ENCODE measurements around the gene SLC16A14. TPM values are rescaled to one million over a fixed set of nuclear protein-coding genes. Genes with fewer than 3 reads are reported as not detected.

The SLC16A14 gene
- polyA plus RNA-seq, 3 donors: not detected

DNA sequence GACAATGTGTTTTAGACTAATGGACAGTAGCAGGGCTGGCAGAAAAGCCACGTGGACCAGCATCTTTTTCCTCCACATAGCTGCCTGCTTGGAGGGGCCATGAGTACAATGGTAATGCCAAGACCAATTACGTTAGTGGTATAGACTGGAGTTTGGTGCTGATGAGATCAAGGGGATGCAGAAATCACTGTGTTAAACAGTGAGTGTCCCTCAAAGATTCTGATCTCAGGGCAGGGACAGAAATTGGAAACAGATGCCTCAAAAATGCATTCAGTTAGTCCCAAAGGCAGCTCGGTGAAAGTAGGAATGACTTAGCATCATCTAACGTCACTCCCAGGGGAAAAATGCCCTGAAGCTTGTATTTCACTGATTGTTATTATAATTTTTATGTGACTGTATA, 72.4 kb downstream of the SLC16A14 start:
- Mint-ChIP-seq H3K4me3 (no peak overlapping the region), H3K4me1 (peaks cover 4% of the 10 kb centered on the region), H3K9me3 (peaks cover 0 to 4% (median 0%) of the 10 kb centered on the region in 7 donors), H3K36me3 (no peaks in the 10 kb centered on the region), H3K27me3 (ENCODE audit: low read depth in 3 of 3) (no peaks in the 10 kb centered on the region), H3K27ac (no peak overlapping the region)
- WGBS (ENCODE audit: insufficient coverage): 100% methylated on average over 2 of the region's 4 CpGs
- Histone ChIP-seq H3K4me1 (ENCODE audit: control insufficient read depth in 1 of 2, insufficient read depth in 2 of 2, low read length in 2 of 2) (no peaks in the 10 kb centered on the region), H3K36me3 (replicated peaks in 1 of 2; ENCODE audit: control insufficient read depth in 1 of 2, insufficient read depth in 2 of 2, low read length in 2 of 2) (no peaks in the 10 kb centered on the region), H3K27me3 (ENCODE audit: control insufficient read depth in 2 of 2, insufficient read depth in 2 of 2, low read length in 2 of 2) (no peaks in the 10 kb centered on the region), H3K4me2 (replicated peaks; ENCODE audit: extremely low read depth, low read length, poor library complexity, severe bottlenecking) (no peak overlapping the region), H3K9me3 (replicated peaks in 1 of 2; ENCODE audit: control insufficient read depth in 1 of 2, insufficient read depth in 1 of 2, low read length in 2 of 2) (no peaks in the 10 kb centered on the region), H3K79me2 (ENCODE audit: insufficient read depth, low read length) (no peaks in the 10 kb centered on the region), H3K9ac (ENCODE audit: insufficient read depth, low read length, poor library complexity, severe bottlenecking) (no peak overlapping the region), H2AFZ (ENCODE audit: insufficient read depth, low read depth, low read length, poor library complexity, severe bottlenecking) (no peak overlapping the region), H3K27ac (ENCODE audit: low read depth in 1 of 2, low read length in 2 of 2) (no peak overlapping the region), H4K20me1 (ENCODE audit: insufficient read depth, low read length) (no peaks in the 10 kb centered on the region), H3K4me3 (replicated peaks in 1 of 3; ENCODE audit: low read depth in 2 of 3, low read length in 3 of 3) (no peak overlapping the region)
- no peak for DNase-seq
- intact Hi-C loops (cut with micrococcal nuclease): no loop called here
- TF ChIP-seq, protein P1, sequence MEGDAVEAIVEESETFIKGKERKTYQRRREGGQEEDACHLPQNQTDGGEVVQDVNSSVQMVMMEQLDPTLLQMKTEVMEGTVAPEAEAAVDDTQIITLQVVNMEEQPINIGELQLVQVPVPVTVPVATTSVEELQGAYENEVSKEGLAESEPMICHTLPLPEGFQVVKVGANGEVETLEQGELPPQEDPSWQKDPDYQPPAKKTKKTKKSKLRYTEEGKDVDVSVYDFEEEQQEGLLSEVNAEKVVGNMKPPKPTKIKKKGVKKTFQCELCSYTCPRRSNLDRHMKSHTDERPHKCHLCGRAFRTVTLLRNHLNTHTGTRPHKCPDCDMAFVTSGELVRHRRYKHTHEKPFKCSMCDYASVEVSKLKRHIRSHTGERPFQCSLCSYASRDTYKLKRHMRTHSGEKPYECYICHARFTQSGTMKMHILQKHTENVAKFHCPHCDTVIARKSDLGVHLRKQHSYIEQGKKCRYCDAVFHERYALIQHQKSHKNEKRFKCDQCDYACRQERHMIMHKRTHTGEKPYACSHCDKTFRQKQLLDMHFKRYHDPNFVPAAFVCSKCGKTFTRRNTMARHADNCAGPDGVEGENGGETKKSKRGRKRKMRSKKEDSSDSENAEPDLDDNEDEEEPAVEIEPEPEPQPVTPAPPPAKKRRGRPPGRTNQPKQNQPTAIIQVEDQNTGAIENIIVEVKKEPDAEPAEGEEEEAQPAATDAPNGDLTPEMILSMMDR (IDR thresholded peaks at IDR 0.05): no peak

DNA sequence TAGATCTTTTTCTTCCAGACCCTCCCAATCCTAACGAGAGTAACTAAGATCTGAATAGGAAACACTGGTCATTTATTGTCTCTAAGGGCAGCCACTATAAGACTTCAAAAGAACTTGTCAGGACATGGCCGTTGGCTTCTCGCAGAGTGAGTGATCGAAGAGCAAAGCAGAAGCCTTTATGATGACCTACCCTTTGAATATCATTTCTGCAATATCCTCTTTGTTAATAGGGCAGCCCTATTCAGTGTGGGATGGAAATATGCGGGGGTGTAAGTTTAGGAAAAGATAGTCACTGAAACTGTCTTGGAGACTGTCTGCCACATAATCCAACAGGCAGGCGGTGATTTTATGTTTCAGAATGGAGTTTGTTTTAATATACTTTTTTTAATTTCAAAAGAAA, 75.5 kb downstream of the SLC16A14 start:
- intact Hi-C loops (cut with micrococcal nuclease): no loop called here
- H3K9me3 ChIP-seq (replicated peaks in 1 of 2; ENCODE audit: control insufficient read depth in 1 of 2, insufficient read depth in 1 of 2, low read length in 2 of 2): no peaks in the 10 kb centered on the region

More for the DNA sequence above, 75.5 kb downstream of the SLC16A14 start:
- H3K9me3 Mint-ChIP-seq: peaks cover 0 to 4% (median 0%) of the 10 kb centered on the region in 7 donors
- no peak overlapping the region for H3K4me2 ChIP-seq (replicated peaks; ENCODE audit: extremely low read depth, low read length, poor library complexity, severe bottlenecking)
- no peaks in the 10 kb centered on the region for H3K27me3 ChIP-seq (ENCODE audit: control insufficient read depth in 2 of 2, insufficient read depth in 2 of 2, low read length in 2 of 2)
- H3K36me3 Mint-ChIP-seq: no peaks in the 10 kb centered on the region
- H4K20me1 ChIP-seq (ENCODE audit: insufficient read depth, low read length): no peaks in the 10 kb centered on the region
- H3K79me2 ChIP-seq (ENCODE audit: insufficient read depth, low read length): no peaks in the 10 kb centered on the region
- no peaks in the 10 kb centered on the region for H3K36me3 ChIP-seq (replicated peaks in 1 of 2; ENCODE audit: control insufficient read depth in 1 of 2, insufficient read depth in 2 of 2, low read length in 2 of 2)
- H3K27ac ChIP-seq (ENCODE audit: low read depth in 1 of 2, low read length in 2 of 2): no peak overlapping the region
- no peaks in the 10 kb centered on the region for H3K27me3 Mint-ChIP-seq (ENCODE audit: low read depth in 3 of 3)
- no peak overlapping the region for H3K4me3 ChIP-seq (replicated peaks in 1 of 3; ENCODE audit: low read depth in 2 of 3, low read length in 3 of 3)
- H3K4me3 Mint-ChIP-seq: no peak overlapping the region
- WGBS (ENCODE audit: insufficient coverage): no CpG with 5 or more reads among the region's 6 CpGs
- H3K4me1 ChIP-seq (ENCODE audit: control insufficient read depth in 1 of 2, insufficient read depth in 2 of 2, low read length in 2 of 2): no peaks in the 10 kb centered on the region
- DNase-seq: no peak
- no peak overlapping the region for H2AFZ ChIP-seq (ENCODE audit: insufficient read depth, low read depth, low read length, poor library complexity, severe bottlenecking)
- TF ChIP-seq, protein P1 (IDR thresholded peaks at IDR 0.05): no peak
- no peak overlapping the region for H3K9ac ChIP-seq (ENCODE audit: insufficient read depth, low read length, poor library complexity, severe bottlenecking)
- no peak overlapping the region for H3K27ac Mint-ChIP-seq
- H3K4me1 Mint-ChIP-seq: peaks cover 2% of the 10 kb centered on the region

Small RNA genes within 50 kb of the gene (small RNA-seq; reads per million reads assigned to genes)
- 2.8 reads per million, percentile 19 among the genes with 10 or more reads in this experiment for gene RNY4P19 (ENCODE audit: insufficient read length, low read depth)

Other genes starting within 250 kb of the SLC16A14 start
- gene TRIP12, start 146.9 kb downstream of the SLC16A14 start, polyA plus RNA-seq: 10 to 100 TPM; 22.2 to 56.7 (median 44.0) TPM
- gene FBXO36, start 146.4 kb downstream of the SLC16A14 start, polyA plus RNA-seq: under 1 TPM; 0.52 to 0.90 (median 0.72) TPM
- 10 to 100 TPM; 39.1 to 66.1 (median 65.5) TPM for gene SP110, start 151.1 kb upstream of the SLC16A14 start, polyA plus RNA-seq
- gene SP140, start 156.8 kb upstream of the SLC16A14 start, polyA plus RNA-seq: 1 to 10 TPM; 2.5 to 7.3 (median 5.9) TPM

All from CD14-positive monocyte (primary cell).